ENCODE results near the gene EXD3.
"Not testable (repeated sequence)": the region's sequence is repeated elsewhere in the genome, so short reads cannot be mapped to it uniquely, and the experiment has no call there.

Gene EXD3, protein sequence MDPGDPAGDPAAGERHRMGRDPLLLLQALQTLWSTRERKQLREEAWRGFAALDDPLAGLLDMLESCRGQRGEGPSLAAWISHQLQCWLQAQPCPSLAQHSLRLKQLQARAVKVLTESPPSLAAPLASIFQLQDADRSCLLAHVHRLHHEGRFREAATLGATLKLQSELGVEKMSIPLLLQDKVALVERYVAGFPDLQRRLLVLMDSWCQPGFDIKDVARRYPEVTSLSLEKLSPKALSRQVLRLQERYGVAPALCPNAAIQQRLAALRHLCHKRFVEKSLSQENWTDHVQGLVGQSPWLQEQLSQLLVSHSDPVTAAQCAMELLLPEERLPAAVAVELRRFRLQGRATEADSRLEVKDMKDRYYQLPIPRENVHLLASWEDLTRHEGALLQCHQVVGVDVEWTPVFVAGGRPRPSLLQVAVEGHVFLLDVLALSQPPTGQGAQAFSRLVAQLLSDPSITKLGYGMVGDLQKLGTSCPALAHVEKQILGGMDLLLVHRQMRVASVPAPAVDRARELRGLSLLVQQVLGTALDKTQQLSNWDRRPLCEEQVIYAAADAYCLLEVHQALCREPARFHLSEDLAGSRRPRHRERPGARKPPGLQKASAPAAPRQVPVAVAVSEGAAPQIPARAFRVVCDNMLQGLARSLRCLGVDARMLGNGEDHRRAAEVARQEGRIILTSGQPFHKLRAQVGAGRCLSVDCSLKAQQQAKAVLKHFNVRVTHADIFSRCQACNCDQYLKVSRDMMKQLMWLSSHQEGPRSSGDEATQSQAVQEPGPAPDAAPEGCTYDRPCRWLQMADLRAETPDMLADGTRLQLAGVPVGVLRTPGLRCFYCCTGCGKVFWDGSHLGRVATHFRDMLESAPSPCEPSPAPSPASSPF

DNA sequence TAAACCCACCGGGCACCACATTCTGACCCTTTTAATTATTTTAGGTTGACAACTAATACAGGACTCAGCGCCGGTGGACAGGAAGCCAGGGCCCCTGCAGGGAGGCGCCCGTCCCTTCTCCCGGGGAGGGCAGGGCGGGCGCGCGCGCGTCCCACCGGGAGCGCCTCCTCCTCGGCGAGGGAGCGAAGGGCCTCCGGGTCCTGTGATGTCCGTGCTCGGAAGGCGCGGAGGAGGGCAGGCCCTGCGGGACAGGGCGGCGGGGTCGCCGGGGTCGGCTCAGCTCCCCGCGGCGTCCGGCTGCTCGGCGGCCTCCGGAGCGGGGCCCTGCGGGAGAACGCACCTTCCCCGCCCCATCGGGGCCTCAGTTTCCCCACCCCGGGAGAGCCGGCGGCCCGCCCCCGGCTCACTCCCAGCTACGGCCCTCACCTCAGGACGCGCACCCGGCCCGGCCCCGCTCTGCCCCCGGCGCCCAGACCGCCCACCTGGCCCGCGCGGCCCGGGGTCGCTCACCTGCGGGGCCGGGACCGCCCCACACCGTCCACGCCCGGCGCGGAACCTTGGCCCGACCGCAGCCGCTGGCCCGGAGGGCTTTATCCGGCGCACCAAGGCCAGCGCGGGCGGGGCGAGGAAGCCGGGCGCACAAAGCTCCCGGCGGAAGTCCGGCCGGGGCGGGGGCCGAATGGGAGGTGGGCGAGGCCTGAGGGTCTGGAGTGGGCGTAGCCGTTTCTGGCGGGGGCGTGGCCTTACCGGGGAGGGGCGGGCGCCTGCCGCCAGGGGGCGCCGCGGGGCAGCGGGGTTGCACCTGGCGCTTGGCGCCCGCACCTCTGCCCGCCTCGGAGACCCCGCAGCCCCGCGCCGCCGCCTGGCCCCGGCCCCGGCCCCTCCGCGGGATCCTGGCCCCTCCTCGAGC is at the start of gene EXD3, which contains the start of gene NOXA1:
EXD3 (minus strand) TSS at position 559 of the 910 bp plus-strand sequence. CDS start 27,805 bp downstream, outside the sequence.
NOXA1 (plus strand) TSS at position 790 of the 910 bp plus-strand sequence. CDS start 137 bp downstream, outside the sequence.
- peak; percentile 95 for DNase-seq

GRCh38 chr9:137470785-137471184 is 47.8 kb upstream of the EXD3 start:
- DNase-seq = no peak

DNA sequence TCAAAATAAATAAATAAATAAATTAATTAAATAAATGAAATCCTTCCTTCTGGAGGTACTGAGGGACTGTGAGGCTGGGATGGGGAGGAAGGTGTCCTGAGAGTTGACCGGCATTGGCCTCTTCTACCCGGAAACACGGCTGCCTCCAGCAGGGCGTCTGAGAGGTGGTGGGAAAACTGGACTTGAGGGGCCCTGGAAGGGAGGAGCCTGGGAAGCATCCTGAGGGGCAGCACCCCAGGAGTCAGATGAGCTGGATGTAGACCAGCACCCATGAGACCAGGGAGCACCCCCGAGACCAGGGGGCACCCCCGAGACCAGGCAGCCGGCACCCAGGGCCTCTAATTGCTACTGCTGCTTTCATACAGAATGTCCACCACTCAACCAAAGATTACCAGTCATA is 44.9 kb upstream of the EXD3 start:
- DNase-seq = no peak

DNA sequence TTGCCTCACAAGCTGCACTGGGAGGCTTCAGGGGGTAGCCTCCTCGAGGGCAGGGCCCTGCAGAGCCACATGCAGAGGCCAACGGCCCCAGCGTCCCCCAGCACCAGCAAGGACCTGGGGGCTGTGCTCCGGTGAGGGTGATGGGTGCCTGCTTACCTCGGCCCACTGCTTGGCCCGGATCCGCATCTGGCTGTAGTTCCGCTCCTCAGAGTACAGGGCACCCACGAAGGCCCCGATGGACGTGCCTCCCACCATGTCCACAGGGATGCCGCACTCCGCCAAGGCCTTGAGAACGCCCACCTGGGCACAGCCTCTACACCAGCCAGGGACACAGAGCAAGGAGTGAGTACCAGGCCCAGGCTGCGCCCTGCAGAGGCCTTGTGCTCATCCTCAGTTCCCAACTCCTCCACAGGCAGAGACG is 44.2 kb upstream of the EXD3 start:
- no peak for DNase-seq

DNA sequence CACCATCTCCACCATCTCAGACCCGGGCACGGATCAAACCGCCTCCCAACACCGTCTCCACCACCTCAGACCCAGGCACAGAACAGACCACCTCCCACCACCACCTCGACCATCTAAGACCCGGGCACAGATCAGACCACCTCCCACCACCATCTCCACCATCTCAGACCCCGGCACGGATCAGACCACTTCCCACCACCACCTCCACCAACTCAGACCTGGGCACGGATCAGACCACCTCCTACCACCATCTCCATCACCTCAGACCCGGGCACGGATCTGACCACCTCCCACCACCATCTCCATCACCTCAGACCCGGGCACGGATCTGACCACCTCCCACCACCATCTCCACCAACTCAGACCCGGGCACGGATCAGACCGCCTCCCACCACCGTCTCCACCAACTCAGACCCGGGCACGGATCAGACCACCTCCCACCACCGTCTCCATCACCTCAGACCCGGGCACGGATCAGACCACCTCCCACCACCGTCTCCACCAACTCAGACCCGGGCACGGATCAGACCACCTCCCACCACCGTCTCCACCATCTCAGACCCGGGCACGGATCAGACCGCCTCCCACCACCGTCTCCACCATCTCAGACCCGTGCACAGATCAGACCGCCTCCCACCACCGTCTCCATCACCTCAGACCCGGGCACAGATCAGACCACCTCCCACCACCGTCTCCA is 43.6 kb upstream of the EXD3 start:
- not testable (repeated sequence) for DNase-seq

GRCh38 chr9:137465720-137466388 is 42.9 kb upstream of the EXD3 start:
- no peak for DNase-seq

GRCh38 chr9:137465000-137465719 is 42.2 kb upstream of the EXD3 start:
- DNase-seq = no peak

GRCh38 chr9:137464291-137464999 is 41.5 kb upstream of the EXD3 start:
- no peak for DNase-seq

- DNase-seq = no peak
Measured at GRCh38 chr9:137463931-137464290, 40.9 kb upstream of the EXD3 start.

GRCh38 chr9:137462986-137463930 is 40.3 kb upstream of the EXD3 start:
- no peak for DNase-seq

DNA sequence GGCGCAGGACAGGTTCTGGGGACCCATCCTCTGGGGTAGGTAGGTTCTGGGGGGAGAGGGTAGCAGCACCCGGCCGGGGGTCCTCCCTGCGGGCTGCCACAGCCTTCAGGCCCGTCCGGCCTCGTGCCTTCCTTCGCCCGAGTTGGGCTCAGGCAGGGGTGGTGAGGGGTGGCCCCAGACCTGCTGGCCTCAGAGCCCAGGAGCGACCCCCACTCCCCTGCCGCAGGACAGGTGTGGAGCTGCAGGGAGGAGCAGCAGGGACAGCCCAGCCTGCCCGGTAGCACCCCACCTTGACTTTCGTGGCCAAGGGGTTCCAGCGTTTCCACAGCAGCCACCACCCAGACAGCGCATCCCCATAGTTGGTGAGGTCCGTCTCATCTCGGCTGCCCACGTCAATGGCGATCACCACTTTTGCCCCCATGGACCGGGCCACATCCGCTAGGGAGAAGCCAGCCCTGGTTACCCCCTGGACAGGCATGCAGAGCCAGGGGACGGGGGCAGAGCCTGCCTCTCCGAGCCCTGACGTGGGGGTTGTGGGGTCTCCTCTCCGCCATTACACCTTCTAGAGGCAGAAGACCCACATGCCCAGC is 39.5 kb upstream of the EXD3 start:
- no peak for DNase-seq

DNA sequence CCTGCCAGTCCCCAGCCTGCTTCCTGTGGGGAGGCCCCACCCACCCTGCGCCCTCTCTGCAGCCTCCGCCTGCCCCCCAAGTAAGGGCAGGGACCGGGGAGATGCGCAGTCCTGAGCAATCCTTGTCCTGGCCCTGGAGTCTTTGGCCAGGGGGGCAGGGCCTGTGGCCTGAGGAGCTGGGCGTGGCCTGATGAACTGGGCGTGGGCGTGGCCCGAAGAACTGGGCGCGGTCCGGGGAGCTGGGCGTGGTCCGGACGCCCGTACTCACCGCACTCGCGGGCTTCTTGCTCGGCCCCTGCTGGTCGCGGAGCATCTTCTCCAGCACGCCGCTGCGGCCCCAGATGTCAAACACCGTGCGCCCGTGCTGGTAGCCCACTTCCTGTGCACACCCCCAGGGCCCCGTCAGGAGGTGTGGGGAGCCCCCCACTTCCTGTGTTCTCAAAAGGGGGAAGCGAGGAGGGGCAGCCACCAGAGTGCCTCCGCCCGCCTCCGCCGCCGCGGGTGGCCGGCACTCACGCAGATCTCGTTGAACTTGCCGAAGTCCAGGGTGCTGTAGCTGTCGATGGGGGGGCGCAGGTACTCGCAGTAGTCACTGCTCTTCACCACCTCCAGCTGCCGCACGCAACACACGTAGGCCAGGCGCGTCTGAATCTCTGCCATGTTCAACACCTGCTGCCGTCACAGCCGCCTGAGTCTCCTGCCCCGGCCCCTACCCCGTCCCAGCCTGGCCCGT is 38.9 kb upstream of the EXD3 start:
- peak; percentile 89 for DNase-seq

DNA sequence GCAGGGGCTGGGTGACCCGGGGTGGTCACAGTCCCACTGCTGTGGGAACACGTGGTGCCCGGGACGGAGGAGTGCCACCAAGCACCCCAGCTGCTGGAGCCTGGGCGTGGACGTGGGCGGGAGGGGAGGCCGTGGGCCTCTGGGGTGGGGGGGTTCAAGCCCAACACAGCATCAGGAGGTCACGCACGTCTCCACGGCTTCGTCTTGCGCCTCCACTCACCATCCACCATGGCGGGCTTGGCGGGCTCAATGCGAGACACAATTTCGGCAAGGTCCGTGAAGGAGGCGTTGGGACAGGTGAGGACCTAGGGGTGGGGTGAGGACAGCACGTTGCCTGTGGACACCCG is 38.3 kb upstream of the EXD3 start:
- no peak for DNase-seq

DNA sequence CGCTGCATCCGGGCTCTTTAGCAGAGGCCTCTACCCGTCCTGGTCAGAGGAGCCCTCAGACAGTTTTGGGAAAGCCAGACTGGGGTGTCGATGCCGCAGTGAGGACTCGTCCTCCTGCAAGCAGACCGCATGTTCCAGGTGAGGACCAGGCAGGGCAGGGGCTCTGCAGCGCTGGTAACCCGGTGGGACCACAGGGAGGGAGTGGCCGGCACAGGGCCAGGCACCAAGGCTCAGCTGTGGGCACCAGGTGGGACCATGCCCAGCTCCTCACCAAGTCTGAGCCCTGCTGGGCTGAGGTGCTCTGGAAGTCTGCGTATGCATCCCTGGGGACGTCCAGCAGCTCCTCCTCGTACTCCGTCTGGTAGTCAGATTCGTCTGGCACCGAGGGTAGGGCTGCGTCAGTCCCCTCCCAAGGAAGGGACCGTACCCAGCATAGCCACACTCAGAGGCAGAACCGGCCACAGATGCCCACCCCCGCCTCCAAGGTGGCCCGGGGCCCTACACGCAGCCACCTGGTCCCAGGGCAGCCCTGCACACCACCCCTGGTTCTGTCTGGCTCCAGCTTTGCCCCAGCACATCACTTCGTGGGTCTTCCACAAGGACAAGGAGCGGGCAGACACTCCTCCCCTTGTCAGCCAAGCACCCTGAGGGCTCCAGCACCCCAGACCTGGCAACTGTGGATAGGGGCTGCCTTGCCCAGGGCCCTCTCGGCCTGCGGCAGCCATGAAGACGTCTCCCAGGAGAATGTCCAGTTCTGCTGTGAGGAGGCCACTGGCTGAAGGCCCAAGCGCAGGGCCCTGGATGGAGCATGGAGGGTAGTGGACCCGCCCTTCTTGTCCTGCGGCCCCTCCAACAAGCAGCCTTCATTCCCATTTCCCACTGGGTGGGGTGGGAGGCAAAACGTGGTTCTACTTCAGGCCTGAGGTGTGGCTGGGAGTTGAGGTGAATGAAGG is 37.7 kb upstream of the EXD3 start:
- no peak for DNase-seq

GRCh38 chr9:137459601-137460362 is 36.8 kb upstream of the EXD3 start:
- no peak for DNase-seq

DNA sequence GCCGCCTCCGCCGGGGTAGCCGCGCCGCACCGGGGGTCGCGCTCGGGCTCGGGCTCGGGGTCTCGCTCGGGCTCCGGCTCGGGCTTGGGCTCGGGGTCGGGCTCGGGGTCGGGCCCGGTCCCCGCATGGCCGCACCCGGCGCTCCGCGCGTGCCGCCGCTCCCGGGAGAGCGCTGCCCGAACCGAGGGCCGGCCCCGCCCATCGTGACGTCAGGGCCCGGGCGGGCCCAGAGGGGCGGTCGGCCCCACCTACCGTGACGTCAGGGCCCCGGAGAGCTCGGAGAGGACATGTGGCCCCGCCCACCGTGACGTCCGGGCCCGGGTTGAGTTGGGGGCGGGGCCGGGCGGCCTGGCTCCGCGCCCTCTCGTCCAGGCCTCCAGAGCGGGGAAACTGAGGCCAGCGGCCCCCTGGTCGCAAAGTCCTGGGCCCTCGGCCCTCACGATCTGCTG is 36.2 kb upstream of the EXD3 start, which contains the start of gene NSMF:
NSMF (minus strand) TSS at position 183 of the 449 bp plus-strand sequence. CDS start 232 bp downstream, outside the sequence.
- peak; percentile 95 for DNase-seq

Data from CD4-positive, alpha-beta T cell treated with Interleukin-12 subunit alpha and Interleukin-12 subunit beta, for 1 hour (primary cell).